Mesodermal cell (in vitro differentiated cells): ENCODE measurements around the gene FAM13A.

Experiments
- H3K27ac ChIP-seq: 2 replicates; pipeline ENCODE4 v1.7.0; 2013; ENCODE audit warnings: mild to moderate bottlenecking, low read depth, low read length, moderate library complexity; ENCODE audit not compliant: severe bottlenecking
- H3K36me3 ChIP-seq: 2 replicates; pipeline ENCODE4 v1.7.1; 2013; ENCODE audit warnings: mild to moderate bottlenecking, low read length, moderate library complexity; ENCODE audit not compliant: control insufficient read depth, insufficient read depth
- H3K4me1 ChIP-seq: one replicate; pipeline ENCODE4 v1.7.1; 2013; ENCODE audit warnings: mild to moderate bottlenecking, low read length; ENCODE audit not compliant: insufficient read depth, control insufficient read depth, poor library complexity, severe bottlenecking
- H3K4me3 ChIP-seq: 2 replicates; pipeline ENCODE4 v1.7.0; 2013; ENCODE audit warnings: low read length, control low read depth, mild to moderate bottlenecking; ENCODE audit not compliant: insufficient read depth, poor library complexity, severe bottlenecking; ENCODE audit errors: extremely low read depth
- H3K9me3 ChIP-seq: 2 replicates; pipeline ENCODE4 v1.7.1; 2013; ENCODE audit warnings: mild to moderate bottlenecking, low read length, moderate library complexity; ENCODE audit not compliant: control insufficient read depth
- WGBS, 2 experiments: methylation state at CpG; one replicate each; pipeline ENCODE4 v1.1.5; 2013; ENCODE audit warnings: missing lambda C conversion rate in 2 of 2; ENCODE audit not compliant: insufficient coverage in 2 of 2; 5-methylcytosine and 5-hydroxymethylcytosine counted together

Gene FAM13A

DNA sequence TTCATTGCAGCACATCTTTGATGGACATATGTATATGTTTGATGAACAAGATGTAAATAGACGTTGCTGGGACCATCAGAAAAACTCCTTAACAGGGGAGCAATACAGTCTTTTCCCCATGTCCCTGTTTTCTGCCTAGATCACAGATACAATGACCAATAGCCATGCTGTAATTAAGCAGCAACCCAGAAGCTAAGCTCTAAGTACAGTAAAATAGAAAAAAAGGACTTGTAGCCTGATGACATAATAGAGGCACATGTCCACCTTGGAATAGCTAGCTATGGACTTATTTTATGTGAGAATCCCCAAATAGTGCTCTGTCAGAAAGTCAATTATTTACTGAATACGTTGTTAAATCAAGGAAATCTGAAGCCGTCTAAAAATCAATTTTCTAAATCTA lies 14.9 kb downstream of the FAM13A start:
- H3K9me3 ChIP-seq, result peaks cover under 1% of the 10 kb centered on the region
- H3K27ac ChIP-seq, result no peak overlapping the region
- H3K4me3 ChIP-seq, result no peak overlapping the region
- H3K36me3 ChIP-seq, result peaks cover 4% of the 10 kb centered on the region
- H3K4me1 ChIP-seq, result no peaks in the 10 kb centered on the region
- WGBS, 2 experiments, result 80% methylated on average over 1 of the region's 3 CpGs; no CpG with 5 or more reads in 1 of the 2 experiments

DNA sequence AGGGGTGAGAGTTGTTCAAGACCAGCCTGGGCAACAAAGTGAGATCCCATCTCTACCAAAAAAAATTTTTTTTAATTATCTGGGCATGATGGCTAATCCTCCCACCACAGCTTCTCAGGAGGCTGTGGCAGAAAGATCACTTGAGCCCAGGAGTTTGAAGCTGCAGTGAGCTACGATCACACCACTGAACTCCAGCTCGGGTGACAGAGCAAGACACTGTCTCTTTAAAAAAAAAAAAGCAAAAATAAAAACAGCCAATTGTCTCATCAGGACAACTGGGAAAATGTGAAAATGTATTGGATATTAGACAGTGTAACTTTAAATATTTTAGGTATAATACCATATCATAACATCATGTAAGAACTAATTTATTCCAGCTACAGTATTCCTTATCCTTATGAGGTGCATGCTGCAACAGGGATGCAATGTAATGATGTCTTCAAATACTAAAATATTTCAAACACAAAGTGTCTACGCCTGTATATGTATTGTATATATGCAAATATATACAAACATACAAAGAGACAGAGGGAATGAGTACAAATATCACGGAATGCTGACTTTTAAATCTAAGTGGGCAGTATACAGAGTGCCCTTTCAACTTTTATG lies 17.2 kb downstream of the FAM13A start:
- no peaks in the 10 kb centered on the region for H3K4me1 ChIP-seq
- peaks cover 8% of the 10 kb centered on the region for H3K9me3 ChIP-seq
- no peak overlapping the region for H3K4me3 ChIP-seq
- 83% methylated on average over 1 of the region's 4 CpGs; no CpG with 5 or more reads in 1 of the 2 experiments for WGBS, 2 experiments
- peaks cover 15% of the 10 kb centered on the region for H3K36me3 ChIP-seq
- H3K27ac ChIP-seq, result no peak overlapping the region

DNA sequence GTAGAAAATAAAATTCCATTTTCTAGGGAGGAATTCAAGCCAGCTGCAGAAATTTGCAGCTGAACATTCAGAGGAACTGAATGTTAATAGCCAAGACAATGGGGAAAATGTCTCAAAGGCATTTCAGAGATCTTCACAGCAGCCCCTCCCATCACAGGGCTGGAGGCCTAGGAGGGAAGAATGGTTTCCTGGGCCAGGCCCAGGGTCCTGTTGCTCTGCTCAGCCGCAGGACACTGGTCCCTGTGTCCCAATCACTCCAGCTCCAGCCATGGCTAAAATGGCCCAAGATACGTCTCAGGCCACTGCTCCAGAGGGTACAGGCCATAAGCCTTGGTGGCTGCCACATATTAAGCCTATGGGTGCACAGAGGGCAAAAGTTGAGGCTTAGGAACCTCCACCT lies 20.4 kb downstream of the FAM13A start:
- peaks cover 8% of the 10 kb centered on the region for H3K9me3 ChIP-seq
- no peaks in the 10 kb centered on the region for H3K4me1 ChIP-seq
- no peak overlapping the region for H3K4me3 ChIP-seq
- peaks cover 15% of the 10 kb centered on the region for H3K36me3 ChIP-seq
- no peak overlapping the region for H3K27ac ChIP-seq
- 100% methylated on average over 2 of the region's 2 CpGs for WGBS, 2 experiments

DNA sequence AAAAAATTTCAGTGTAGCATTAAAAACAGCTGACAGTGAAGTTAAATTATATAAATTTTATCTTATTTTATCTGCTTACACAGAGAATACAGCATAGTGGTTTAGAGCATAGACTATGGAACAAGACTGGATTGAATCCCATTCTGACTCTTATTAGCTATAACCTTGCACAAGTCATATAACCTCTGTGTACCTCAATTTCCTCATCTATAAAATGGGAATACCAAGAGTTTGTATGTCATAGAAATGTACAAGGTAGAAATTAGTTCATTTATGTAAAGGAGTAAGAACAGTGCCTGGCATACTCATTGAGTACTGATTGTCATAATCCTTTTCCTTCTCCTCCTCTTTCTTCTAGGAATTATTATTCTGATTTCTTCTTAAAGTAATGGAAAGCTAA lies 25.7 kb downstream of the FAM13A start:
- no peak overlapping the region for H3K27ac ChIP-seq
- H3K4me1 ChIP-seq, result no peaks in the 10 kb centered on the region
- no peak overlapping the region for H3K4me3 ChIP-seq
- peaks cover 9% of the 10 kb centered on the region for H3K36me3 ChIP-seq
- H3K9me3 ChIP-seq, result no peaks in the 10 kb centered on the region

DNA sequence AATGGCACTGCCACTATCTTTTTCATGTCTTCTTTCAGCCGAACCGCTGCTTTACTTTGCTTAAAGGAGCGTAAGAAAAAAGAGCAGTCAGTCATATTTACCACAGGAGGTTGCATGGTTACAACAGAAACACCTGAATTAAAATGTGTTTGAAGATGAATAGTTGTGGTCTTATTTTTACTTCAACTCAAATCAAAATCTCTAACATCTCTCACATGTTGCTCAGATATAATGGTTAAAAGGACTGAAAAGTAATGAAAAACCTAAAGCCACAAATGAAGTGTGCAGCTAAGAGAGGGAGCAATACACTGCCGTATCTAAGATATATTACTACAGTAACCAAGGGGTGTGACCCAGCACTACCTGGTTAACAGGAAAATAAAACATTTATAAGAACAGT lies 27.4 kb downstream of the FAM13A start:
- Histone ChIP-seq H3K4me3 (no peak overlapping the region), H3K9me3 (no peaks in the 10 kb centered on the region), H3K27ac (no peak overlapping the region), H3K36me3 (no peaks in the 10 kb centered on the region), H3K4me1 (no peaks in the 10 kb centered on the region)
- WGBS, 2 experiments, result 80% methylated on average over 1 of the region's 4 CpGs; no CpG with 5 or more reads in 1 of the 2 experiments

DNA sequence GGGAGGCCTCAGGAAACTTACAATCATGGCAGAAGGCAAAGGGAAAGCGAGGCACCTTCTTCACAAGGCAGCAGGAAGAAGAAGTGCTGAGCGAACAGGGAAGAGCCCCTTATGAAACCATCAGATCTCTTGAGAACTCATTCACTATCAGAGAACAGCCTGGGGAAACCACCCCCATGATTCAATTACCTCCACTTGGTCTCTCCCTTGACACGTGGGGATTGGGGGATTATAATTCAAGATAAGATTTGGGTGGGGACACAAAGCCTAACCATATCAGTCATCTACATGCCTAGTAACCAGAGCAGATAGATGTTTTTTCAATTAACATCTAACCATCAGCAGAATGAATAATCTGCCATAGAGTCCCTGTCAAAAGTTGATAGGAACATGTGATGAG lies 30.4 kb downstream of the FAM13A start:
- Histone ChIP-seq H3K9me3 (no peaks in the 10 kb centered on the region), H3K27ac (no peak overlapping the region), H3K4me3 (no peak overlapping the region), H3K36me3 (no peaks in the 10 kb centered on the region), H3K4me1 (no peaks in the 10 kb centered on the region)
- WGBS, 2 experiments, result 89 to 100% methylated on average over 1 of the region's 3 CpGs

DNA sequence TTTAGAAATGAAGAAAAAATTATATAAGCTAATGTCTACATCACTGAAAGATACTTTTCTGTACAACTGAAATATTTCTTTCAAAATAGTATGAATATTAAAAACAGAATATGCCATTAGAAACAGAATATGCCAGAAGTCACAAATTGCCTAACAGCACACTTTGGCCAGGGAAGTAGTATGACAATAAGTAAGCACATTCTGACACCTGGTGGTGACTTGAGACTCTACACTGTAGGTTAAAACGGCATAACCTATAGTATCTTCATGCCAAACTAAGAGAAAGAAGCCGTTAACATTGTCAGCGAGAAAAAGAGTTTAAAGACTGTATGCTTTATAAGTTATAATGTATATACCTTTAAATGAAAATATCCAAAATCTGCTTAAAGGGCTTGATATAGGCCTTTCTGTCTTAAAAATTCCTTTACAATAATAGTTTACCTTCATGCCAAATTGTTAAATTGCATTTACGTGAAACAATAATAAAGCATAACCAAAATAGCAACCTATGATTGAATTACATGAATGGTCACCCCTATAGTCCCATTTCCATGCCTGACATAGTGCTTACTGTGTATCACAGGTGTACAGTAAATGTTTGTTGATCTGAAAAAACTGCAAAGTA lies 32.8 kb downstream of the FAM13A start:
- WGBS, 2 experiments, result 100% methylated on average over 1 of the region's 4 CpGs; no CpG with 5 or more reads in 1 of the 2 experiments
- no peaks in the 10 kb centered on the region for H3K9me3 ChIP-seq
- no peak overlapping the region for H3K27ac ChIP-seq
- H3K4me3 ChIP-seq, result no peak overlapping the region
- no peaks in the 10 kb centered on the region for H3K4me1 ChIP-seq
- peaks cover 4% of the 10 kb centered on the region for H3K36me3 ChIP-seq

DNA sequence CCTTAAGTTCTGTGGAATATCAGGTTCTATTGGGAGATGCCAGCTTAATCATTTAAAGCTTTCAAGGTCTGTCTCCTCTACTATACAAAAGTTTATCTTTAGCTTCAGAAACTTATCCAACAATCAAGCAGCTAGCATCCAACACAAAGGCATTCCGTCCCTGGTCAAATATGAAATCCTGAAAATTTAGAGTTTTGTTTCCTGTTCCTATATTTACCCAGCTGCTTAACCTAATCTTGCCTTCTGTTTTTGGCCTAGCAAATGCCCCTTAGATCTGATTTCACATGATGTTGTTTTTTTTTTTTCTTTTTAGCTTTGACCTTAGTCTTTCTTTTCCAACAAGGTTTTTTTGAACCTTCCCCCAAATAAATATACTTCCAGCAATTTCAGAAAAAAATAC lies 33.8 kb downstream of the FAM13A start:
- H3K27ac ChIP-seq, result no peak overlapping the region
- no peak overlapping the region for H3K4me3 ChIP-seq
- H3K36me3 ChIP-seq, result peaks cover 14% of the 10 kb centered on the region
- 100% methylated on average over 1 of the region's 1 CpG; no CpG with 5 or more reads in 1 of the 2 experiments for WGBS, 2 experiments
- no peaks in the 10 kb centered on the region for H3K9me3 ChIP-seq
- no peaks in the 10 kb centered on the region for H3K4me1 ChIP-seq

DNA sequence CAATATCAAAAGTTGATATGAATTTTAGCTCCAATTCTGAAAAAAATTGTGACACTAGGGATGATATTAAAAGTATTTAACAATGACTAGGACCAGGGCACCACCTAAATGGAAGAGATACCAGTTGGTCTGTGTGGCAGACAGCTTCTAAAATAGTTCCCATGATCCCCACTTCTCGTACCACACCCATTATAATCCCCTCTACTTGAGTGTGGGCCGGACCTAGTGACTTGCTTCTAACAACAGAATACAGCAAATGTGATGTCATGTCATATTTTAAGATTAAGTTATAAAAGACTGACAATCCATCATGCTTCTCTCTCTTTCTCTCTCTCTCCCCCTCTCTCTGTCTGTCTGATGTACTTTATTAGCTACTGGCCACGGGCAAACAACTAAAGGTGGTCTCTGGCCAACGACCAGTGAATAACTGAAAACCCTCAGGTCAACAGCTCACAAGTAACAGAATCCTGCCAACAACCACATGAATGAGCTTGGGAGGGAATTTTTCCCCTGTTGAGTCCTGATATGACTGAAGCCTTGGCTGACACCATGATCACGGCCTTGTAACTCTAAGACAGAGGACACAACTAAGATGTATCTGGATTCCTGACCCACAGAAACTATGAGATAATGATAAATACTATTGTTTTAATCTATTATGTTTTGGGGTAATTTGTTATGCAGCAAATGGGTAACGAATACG lies 34.4 kb downstream of the FAM13A start:
- Histone ChIP-seq H3K4me3 (no peak overlapping the region), H3K4me1 (no peaks in the 10 kb centered on the region), H3K27ac (no peak overlapping the region), H3K36me3 (peaks cover 19% of the 10 kb centered on the region), H3K9me3 (no peaks in the 10 kb centered on the region)
- 77 to 90% methylated on average over 2 to 3 of the region's 7 CpGs for WGBS, 2 experiments

DNA sequence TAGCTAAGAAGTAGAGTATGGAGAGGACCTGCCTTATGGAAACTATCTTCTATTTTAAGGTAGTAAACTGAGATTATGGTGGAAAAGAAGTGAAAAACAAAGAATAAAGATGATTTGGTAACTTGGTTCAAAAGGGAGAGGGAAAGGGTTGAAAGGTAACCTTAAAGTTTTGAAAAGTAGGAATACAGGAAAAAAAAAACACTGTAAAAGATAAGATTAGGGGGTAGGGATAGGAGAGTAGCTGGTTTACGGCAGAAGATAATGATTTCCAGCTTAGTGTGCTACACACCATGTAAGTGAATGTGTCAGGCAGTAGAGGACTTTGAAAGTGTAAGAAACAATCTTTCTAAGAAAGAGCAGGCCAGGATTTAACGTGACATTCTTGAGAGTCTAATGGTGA lies 35.3 kb downstream of the FAM13A start:
- Histone ChIP-seq H3K4me3 (no peak overlapping the region), H3K9me3 (peaks cover 3% of the 10 kb centered on the region), H3K36me3 (peaks cover 25% of the 10 kb centered on the region), H3K4me1 (no peaks in the 10 kb centered on the region), H3K27ac (peak overlapping the region; percentile 42)
- 84 to 94% methylated on average over 2 of the region's 2 CpGs for WGBS, 2 experiments

DNA sequence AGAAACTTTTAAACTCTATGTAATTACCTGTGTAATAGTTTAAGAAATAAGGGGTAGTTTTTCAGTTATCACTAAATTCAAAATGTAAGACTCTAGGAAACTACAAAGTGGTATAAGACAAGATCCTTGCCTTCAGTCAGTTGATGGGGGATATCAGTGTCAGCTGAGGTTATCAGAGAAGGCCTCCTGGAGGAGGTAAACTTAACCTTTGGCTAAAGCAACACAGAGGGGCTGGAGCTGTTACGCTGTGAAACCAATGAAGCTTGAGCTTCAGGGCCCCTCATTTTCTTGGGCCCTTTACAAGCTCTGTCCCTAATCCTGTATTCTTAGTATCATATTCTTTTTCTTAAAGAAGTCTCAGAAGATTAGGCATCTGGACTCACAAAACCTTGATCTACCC lies 35.9 kb downstream of the FAM13A start:
- Histone ChIP-seq H3K36me3 (peaks cover 31% of the 10 kb centered on the region), H3K4me1 (no peaks in the 10 kb centered on the region), H3K27ac (no peak overlapping the region), H3K9me3 (peaks cover 4% of the 10 kb centered on the region), H3K4me3 (no peak overlapping the region)
- WGBS, 2 experiments, result 88% methylated on average over 1 of the region's 1 CpG; no CpG with 5 or more reads in 1 of the 2 experiments
